Subcutaneous adipose tissue (tissue), 4 donors: Measurements from ENCODE around the gene TRIP11. TPM values are rescaled to one million over a fixed set of nuclear protein-coding genes. Genes with fewer than 3 reads are reported as not detected.

Source experiments
- total RNA-seq, 4 donors: library from RNA; depleted of rRNA; stranded (reverse); fragments of >200 nt; gene quantifications; one replicate each; pipeline ENCODE4 v1.1.0, GENCODE V29; 2016
- TF ChIP-seq, protein P1 (sequence below): fragments of 450-650 bp; IDR thresholded peaks from one replicate; pipeline ENCODE4 v1.5.1; 2016; ENCODE audit warnings: low read depth, mild to moderate bottlenecking, control low read depth, antibody characterized with exemption, moderate library complexity

The TRIP11 gene
- total RNA-seq, 4 donors from 2014 or later, result 34.7 to 65.9 (median 51.1) TPM

DNA sequence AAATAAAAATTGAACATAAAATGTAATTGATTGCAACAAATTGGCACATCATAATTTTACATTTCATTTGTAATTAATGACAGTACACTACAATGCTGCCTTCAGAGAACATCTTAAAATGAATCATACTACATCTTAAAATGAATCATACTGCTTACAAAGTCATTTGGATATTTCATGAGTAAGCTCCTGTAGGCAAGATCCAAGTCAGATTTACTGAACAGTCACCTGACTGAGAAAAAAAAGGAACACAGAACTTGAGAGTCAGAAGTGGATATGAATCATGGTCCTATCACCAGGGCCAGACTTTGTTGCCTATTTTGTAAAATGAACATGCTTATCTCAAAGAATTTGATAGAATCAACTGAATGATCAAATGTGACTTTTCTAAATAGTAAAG is 59.7 kb downstream of the TRIP11 start:
- TF ChIP-seq, protein P1, sequence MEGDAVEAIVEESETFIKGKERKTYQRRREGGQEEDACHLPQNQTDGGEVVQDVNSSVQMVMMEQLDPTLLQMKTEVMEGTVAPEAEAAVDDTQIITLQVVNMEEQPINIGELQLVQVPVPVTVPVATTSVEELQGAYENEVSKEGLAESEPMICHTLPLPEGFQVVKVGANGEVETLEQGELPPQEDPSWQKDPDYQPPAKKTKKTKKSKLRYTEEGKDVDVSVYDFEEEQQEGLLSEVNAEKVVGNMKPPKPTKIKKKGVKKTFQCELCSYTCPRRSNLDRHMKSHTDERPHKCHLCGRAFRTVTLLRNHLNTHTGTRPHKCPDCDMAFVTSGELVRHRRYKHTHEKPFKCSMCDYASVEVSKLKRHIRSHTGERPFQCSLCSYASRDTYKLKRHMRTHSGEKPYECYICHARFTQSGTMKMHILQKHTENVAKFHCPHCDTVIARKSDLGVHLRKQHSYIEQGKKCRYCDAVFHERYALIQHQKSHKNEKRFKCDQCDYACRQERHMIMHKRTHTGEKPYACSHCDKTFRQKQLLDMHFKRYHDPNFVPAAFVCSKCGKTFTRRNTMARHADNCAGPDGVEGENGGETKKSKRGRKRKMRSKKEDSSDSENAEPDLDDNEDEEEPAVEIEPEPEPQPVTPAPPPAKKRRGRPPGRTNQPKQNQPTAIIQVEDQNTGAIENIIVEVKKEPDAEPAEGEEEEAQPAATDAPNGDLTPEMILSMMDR, result no peak

DNA sequence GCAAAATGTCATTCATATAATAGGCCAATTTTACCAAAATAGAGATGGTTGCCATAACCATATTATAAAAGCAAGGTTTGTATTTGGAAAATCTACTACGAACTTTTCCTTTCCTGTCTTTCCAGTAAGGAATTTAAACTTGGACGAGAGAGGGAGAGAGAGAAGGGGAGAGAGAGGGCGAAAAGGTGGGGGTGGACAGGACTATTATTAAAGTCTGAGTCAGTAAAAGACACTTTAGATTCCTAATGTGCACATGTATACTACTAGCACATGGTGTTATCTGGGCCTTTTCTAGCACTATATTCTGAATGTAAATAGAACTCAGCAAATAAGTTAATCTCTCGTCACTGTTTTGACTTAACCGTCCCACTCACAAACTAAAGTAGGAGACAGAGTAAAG is 62.0 kb downstream of the TRIP11 start:
- TF ChIP-seq, protein P1, result no peak

DNA sequence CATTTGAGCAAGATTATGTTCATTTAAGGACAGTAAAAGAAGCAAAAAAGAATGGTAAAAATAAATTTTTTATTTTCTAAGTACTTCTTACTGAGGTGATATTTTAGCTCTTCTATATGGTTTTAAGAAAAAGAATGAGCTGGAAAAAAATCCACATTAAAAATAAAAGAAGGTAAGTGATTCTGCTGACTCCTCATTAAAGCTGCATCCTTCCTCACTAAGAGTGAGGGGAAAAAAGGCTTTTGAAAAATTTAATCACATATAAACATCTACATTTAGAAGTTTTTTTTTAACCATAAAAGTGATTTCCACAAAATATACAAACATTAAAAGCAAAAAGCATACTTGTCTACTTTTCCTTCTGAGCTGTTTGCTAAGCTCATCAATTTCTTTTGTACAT is 64.1 kb downstream of the TRIP11 start:
- TF ChIP-seq, protein P1, result no peak

DNA sequence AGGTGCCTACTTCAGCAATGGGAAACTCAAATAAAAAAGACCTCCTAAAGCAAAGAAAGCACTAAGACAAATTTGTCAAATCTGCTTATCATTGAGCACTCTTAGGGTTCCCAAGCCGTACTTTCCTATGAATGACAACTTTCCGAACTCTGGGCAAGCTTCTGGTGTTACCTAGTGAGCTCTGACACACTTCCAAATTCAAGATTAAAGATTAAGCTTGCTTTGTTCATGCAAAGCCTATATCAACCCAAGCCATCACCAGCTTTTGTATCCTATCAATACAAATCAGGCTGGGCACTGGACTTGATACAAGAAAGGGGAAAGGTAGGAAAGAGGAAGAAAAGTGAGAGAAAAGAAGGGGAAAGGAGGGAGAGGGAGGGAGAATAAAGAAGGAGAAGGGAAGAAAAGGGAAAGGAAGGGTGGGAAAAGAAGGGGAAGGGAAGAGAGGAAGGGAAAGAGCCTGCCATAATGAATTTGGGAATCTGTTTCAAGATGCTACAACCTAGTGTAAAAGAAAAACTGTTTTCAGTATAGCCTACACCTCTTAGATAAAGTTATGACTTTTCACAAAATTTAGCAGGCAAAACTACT is 68.6 kb downstream of the TRIP11 start:
- TF ChIP-seq, protein P1, result no peak

DNA sequence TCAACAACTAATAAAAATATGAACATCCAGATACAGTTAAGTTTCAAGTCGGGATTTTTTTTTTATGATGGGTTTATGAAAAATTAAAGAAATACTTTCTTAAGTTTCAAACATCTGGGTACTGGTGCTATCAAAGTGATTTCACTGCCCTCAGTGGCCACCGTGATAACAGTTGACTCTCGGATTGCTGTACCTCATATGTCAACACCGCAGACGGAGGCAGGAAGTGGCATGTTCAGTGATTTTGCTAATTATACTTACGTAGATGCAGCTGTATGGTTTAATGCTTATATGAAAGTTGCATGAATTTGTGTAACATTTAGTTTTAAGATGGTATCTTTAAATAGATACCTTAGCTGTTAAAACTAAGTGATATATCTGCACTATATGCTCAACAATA is 71.6 kb downstream of the TRIP11 start:
- TF ChIP-seq, protein P1, result no peak

DNA sequence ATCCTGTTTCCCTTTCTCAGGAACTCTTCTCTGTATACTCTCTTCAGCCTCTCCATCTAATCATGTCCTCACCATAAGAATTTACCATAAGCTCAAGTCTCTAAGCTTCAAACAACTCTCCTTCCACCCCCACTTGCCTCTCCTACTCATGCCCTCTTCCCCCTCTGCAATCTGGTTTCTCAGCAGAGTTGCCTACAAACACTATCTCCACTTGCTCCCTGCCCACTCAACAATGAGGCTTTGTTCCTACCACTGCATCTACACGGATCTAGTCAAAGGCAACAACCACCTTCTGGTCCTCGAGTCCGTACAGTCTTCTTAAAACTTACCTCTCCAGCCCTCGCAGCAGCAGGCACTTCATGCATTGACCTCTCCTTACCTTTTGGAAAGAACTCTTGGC is 75.1 kb downstream of the TRIP11 start:
- TF ChIP-seq, protein P1, result no peak

DNA sequence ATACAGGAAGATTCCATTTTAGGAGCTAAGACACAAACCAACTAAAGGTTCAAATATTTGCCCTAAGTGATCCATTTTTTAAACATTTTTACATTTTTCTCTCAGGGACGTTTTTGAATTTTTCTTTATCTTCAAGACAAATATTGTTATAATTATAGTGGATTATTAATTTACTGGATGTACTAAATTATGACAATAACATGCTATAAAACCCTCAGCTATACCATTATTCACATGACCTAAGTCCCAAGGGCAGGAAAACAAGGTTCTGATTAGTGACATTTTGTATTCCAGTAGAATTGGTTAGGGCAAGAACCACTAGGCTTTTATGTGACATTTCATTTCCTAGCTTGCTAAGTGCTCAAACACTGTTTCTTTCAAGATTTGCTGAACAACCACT is 75.8 kb downstream of the TRIP11 start:
- TF ChIP-seq, protein P1, result no peak
